ENCODE measurements around the gene FLNC.

The FLNC gene

GRCh38 chr7:128881458-128882125, 51.4 kb downstream of the FLNC start:
- no peak for DNase-seq

GRCh38 chr7:128882134-128882533, 51.9 kb downstream of the FLNC start:
- DNase-seq, result no peak

GRCh38 chr7:128883622-128884448, 53.6 kb downstream of the FLNC start:
- peak; percentile 88 for DNase-seq

GRCh38 chr7:128884561-128885369, 54.6 kb downstream of the FLNC start:
- no peak for DNase-seq

- DNase-seq, result no peak
Observed at GRCh38 chr7:128885370-128886187, 55.4 kb downstream of the FLNC start.

GRCh38 chr7:128886391-128887168, 56.4 kb downstream of the FLNC start:
- DNase-seq, result no peak

- no peak for DNase-seq
Observed at GRCh38 chr7:128887169-128888038, 57.2 kb downstream of the FLNC start.

GRCh38 chr7:128888039-128888755, 58.0 kb downstream of the FLNC start:
- DNase-seq, result no peak

- DNase-seq, result no peak
Observed at GRCh38 chr7:128888756-128889095, 58.5 kb downstream of the FLNC start.

- DNase-seq, result no peak
Observed at GRCh38 chr7:128889121-128889520, 58.9 kb downstream of the FLNC start.

GRCh38 chr7:128890306-128891109, 60.3 kb downstream of the FLNC start:
- DNase-seq, result no peak

- no peak for DNase-seq
Observed at GRCh38 chr7:128891110-128891941, 61.1 kb downstream of the FLNC start.

GRCh38 chr7:128891942-128892269, 61.7 kb downstream of the FLNC start:
- no peak for DNase-seq

- no peak for DNase-seq
Observed at GRCh38 chr7:128892521-128893250, 62.5 kb downstream of the FLNC start.

GRCh38 chr7:128893251-128894100, 63.3 kb downstream of the FLNC start:
- DNase-seq, result no peak

- no peak for DNase-seq
Observed at GRCh38 chr7:128894101-128894440, 63.9 kb downstream of the FLNC start.

- DNase-seq, result no peak
Observed at GRCh38 chr7:128895320-128895719, 65.1 kb downstream of the FLNC start.
